ENCODE data around the gene C8G. TPM values are rescaled to one million over a fixed set of nuclear protein-coding genes. Genes with fewer than 3 reads are reported as not detected.
A peak's percentile ranks its signal among the peaks of the same experiment; 100 is the strongest.

The C8G gene
- total and polyA plus RNA-seq, 2 donors (not counting 1 experiment from before 2014, with no cell fraction given) = 1.7 to 2.8 TPM

DNA sequence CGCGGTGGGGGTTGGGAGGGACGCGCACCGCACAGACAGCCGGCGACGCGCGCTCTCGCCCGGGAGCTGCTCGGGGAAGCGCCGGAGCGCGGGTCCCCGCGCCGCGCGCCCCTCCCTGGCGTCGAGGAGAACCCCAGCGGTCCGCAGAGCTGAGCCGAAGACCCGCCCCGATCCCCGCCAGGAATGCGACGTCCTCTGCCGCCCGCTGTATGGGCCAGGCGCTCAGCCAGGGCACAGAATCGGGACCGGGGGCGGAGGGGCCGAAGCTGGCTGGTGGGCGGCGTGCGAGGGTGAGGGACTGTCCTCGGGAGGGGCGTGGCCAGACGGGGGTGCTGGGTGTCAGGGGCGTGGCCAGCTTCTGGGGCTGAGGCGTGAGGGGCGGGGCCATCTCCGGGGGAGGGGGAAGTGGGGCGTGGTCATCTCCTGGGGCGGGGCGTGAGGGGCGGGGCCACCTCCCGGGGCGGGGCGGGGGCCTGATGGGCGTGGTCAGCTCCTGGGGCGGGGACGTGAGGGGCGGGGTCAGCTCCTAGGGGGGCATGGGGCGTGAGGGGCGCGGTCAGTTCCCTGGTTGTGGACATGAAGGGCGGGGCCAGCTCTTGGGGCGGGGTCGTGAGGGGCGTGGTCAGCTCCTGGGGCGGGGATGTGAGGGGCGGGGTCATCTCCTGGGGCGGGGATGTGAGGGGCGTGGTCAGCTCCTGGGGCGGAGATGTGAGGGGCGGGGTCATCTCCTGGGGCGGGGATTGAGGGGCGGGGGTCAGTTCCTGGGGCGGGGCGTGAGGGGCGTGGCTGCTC, 33.2 kb downstream of the C8G start:
- H3K4me3 Mint-ChIP-seq = no peak overlapping the region
- H3K27ac ChIP-seq (ENCODE audit: low read length in 2 of 2) = no peak overlapping the region
- peak overlapping the region; percentile 22 for H2AFZ ChIP-seq (ENCODE audit: insufficient read depth, low read depth, low read length, poor library complexity, severe bottlenecking)
- ChIA-PET POLR2A (interaction anchor here (0.6 to 1.1 kb wide), 3 partner anchors 14 to 487 kb away, joined by 3 to 4 read pairs (median 3); partner anchors contain the start of gene PAXX), CTCF (no interaction called here)
- peaks cover 0 to 59% (median 8%) of the 10 kb centered on the region in 4 experiments for H3K27me3 ChIP-seq (replicated peaks in 1 of 4; ENCODE audit: control extremely low read depth in 1 of 4, control insufficient read depth in 3 of 4, insufficient read depth in 4 of 4, low read length in 3 of 4)
- DNase-seq (peak; percentile 68), ATAC-seq (ENCODE audit: low read depth) (peak; percentile 63)
- peaks cover 0 to 13% (median 0%) of the 10 kb centered on the region in 3 donors for H3K9me3 ChIP-seq (ENCODE audit: control extremely low read depth in 1 of 3, control insufficient read depth in 2 of 3, insufficient read depth in 1 of 3, low read length in 2 of 3)
- H3K4me2 ChIP-seq (replicated peaks; ENCODE audit: low read depth, low read length, poor library complexity, severe bottlenecking) = peak overlapping the region; percentile 77
- no peak overlapping the region for H3K27ac Mint-ChIP-seq
- peaks cover 12% of the 10 kb centered on the region for H3K27me3 Mint-ChIP-seq
- H4K20me1 ChIP-seq (ENCODE audit: control insufficient read depth, insufficient read depth, low read length, poor library complexity, severe bottlenecking) = no peaks in the 10 kb centered on the region
- H3K4me1 ChIP-seq (ENCODE audit: control insufficient read depth in 2 of 2, insufficient read depth in 2 of 2, low read length in 2 of 2) = peaks cover 3 to 5% of the 10 kb centered on the region in 2 donors
- no peaks in the 10 kb centered on the region for H3K79me2 ChIP-seq (ENCODE audit: control insufficient read depth, insufficient read depth, low read length)
- H3K36me3 ChIP-seq (replicated peaks in 1 of 2; ENCODE audit: control extremely low read depth in 1 of 2, control insufficient read depth in 1 of 2, extremely low read depth in 1 of 2, insufficient read depth in 2 of 2, low read length in 1 of 2) = no peaks in the 10 kb centered on the region
- 5% methylated on average over 59 of the region's 78 CpGs for WGBS (ENCODE audit: insufficient coverage)
- no peaks in the 10 kb centered on the region for H3K9me3 Mint-ChIP-seq (ENCODE audit: insufficient read depth)
- H3K9ac ChIP-seq (ENCODE audit: low read length) = no peak overlapping the region
- intact Hi-C loops (cut with micrococcal nuclease) = no loop called here
- H3K4me1 Mint-ChIP-seq = peaks cover 5% of the 10 kb centered on the region
- TF ChIP-seq, protein P1, sequence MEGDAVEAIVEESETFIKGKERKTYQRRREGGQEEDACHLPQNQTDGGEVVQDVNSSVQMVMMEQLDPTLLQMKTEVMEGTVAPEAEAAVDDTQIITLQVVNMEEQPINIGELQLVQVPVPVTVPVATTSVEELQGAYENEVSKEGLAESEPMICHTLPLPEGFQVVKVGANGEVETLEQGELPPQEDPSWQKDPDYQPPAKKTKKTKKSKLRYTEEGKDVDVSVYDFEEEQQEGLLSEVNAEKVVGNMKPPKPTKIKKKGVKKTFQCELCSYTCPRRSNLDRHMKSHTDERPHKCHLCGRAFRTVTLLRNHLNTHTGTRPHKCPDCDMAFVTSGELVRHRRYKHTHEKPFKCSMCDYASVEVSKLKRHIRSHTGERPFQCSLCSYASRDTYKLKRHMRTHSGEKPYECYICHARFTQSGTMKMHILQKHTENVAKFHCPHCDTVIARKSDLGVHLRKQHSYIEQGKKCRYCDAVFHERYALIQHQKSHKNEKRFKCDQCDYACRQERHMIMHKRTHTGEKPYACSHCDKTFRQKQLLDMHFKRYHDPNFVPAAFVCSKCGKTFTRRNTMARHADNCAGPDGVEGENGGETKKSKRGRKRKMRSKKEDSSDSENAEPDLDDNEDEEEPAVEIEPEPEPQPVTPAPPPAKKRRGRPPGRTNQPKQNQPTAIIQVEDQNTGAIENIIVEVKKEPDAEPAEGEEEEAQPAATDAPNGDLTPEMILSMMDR (IDR thresholded peaks at IDR 0.05) = no peak
- no peak for TF ChIP-seq EZH2 (IDR thresholded peaks at IDR 0.05; ENCODE audit: borderline replicate concordance, insufficient read depth, low read depth, low read length, poor library complexity, severe bottlenecking)
- peak overlapping the region in 3 of 5 experiments; percentile 2 to 29 (median 14) for H3K4me3 ChIP-seq (ENCODE audit: control extremely low read depth in 1 of 5, extremely low read depth in 1 of 5, insufficient read depth in 1 of 5, low read depth in 2 of 5, low read length in 4 of 5)

Data from B cell (primary cell).